ENCODE measurements around the gene NUDT11. TPM values are rescaled to one million over a fixed set of nuclear protein-coding genes. Genes with fewer than 3 reads are reported as not detected.

NUDT11 gene
- total and polyA plus RNA-seq, 12 donors: 0.12 to 9.7 (median 2.2) TPM

DNA sequence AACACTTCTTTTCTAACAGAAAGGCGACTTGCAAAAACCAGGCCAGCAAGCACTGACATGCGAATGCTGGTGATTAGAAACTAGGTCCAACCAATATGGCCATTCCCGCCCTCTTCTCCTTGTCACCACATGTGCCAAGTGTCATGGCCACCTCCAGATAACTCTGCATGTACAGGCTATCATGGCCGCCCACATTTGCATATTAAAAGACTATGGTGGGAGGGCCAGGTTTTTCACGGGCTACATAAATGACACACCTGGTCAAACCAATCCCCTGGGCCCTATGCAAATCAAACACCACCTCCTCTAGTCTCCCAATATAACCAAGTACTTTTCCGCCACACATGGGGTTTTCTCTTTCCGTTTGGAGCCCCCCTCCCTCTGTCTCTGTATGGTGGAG is 40.1 kb downstream of the NUDT11 start:
- DNase-seq: no peak
- Histone ChIP-seq H3K36me3 (replicated peaks in 1 of 2) (no peaks in the 10 kb centered on the region), H3K9me3 (replicated peaks in 1 of 3) (no peaks in the 10 kb centered on the region), H3K27me3 (peaks cover 7% of the 10 kb centered on the region), H3K4me3 (no peak overlapping the region), H3K4me1 (replicated peaks in 1 of 2) (no peaks in the 10 kb centered on the region), H3K27ac (no peak overlapping the region)
- WGBS, 4 donors: 74 to 88% (median 79%) methylated on average over 7 of the region's 7 CpGs
- intact Hi-C loops (cut with DNase I): loop anchor here in 1 of 2 donors (10.0 kb wide), 1 partner anchor 311 kb away; no protein-coding TSS in a partner anchor
- no peak for TF ChIP-seq POLR2A (IDR thresholded peaks at IDR 0.05)
- TF ChIP-seq, protein P1, sequence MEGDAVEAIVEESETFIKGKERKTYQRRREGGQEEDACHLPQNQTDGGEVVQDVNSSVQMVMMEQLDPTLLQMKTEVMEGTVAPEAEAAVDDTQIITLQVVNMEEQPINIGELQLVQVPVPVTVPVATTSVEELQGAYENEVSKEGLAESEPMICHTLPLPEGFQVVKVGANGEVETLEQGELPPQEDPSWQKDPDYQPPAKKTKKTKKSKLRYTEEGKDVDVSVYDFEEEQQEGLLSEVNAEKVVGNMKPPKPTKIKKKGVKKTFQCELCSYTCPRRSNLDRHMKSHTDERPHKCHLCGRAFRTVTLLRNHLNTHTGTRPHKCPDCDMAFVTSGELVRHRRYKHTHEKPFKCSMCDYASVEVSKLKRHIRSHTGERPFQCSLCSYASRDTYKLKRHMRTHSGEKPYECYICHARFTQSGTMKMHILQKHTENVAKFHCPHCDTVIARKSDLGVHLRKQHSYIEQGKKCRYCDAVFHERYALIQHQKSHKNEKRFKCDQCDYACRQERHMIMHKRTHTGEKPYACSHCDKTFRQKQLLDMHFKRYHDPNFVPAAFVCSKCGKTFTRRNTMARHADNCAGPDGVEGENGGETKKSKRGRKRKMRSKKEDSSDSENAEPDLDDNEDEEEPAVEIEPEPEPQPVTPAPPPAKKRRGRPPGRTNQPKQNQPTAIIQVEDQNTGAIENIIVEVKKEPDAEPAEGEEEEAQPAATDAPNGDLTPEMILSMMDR (IDR thresholded peaks at IDR 0.05): no peak

DNA sequence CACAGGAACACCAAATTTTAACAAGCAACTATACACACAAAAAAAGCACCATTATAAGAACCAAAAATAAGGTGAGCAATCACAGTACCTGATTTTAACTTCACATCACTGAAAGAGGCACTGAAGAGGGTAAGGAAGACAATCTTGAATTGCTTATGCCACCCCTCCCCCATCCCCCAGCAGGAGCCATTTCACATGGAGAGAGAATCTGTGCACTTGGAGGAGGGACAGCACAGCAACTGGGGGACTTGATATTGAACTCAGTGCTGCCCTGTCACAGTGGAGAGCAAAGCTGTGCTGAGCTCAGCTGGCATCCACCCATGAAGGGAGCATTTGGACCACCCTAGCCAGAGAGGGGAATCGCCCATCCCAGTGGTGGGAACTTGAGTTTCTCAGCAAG is 56.0 kb downstream of the NUDT11 start:
- 79 to 100% (median 83%) methylated on average over 1 of the region's 1 CpG; no CpG with 5 or more reads in 1 of the 4 donors for WGBS, 4 donors
- H3K9me3 ChIP-seq (replicated peaks in 1 of 3): no peaks in the 10 kb centered on the region
- DNase-seq: no peak
- H3K36me3 ChIP-seq (replicated peaks in 1 of 2): no peaks in the 10 kb centered on the region
- intact Hi-C loops (cut with DNase I): no loop called here
- H3K27ac ChIP-seq: no peak overlapping the region
- no peaks in the 10 kb centered on the region for H3K27me3 ChIP-seq
- H3K4me3 ChIP-seq: no peak overlapping the region
- no peak for TF ChIP-seq POLR2A (IDR thresholded peaks at IDR 0.05)
- TF ChIP-seq, protein P1 (IDR thresholded peaks at IDR 0.05): no peak
- H3K4me1 ChIP-seq (replicated peaks in 1 of 2): no peaks in the 10 kb centered on the region

Other genes with a start within 250 kb of the NUDT11 start
- 1 to 10 TPM in 8 of 9 donors, under 1 TPM in 1; 0.76 to 4.0 (median 2.2) TPM for gene NUDT10, start 163.8 kb downstream of the NUDT11 start, total RNA-seq
- gene NUDT10, start 163.8 kb downstream of the NUDT11 start, polyA plus RNA-seq: 1 to 10 TPM; 1.4 to 3.8 (median 2.1) TPM
- gene CENPVL3, start 122.3 kb upstream of the NUDT11 start, total RNA-seq: under 1 TPM in 3 of 9 donors, not detected in 6; 0.21 to 0.50 (median 0.28) TPM
- under 1 TPM; 0.10 to 0.33 (median 0.32) TPM for gene CENPVL3, start 122.3 kb upstream of the NUDT11 start, polyA plus RNA-seq
- gene CENPVL2, start 186.2 kb upstream of the NUDT11 start, total RNA-seq: under 1 TPM in 1 of 9 donors, not detected in 8; 0.06 TPM
- gene CENPVL2, start 186.2 kb upstream of the NUDT11 start, polyA plus RNA-seq: not detected
- under 1 TPM in 1 of 9 donors, not detected in 8; 0.06 TPM for gene CENPVL1, start 213.9 kb upstream of the NUDT11 start, total RNA-seq
- not detected for gene CENPVL1, start 213.9 kb upstream of the NUDT11 start, polyA plus RNA-seq
- gene GSPT2, start 246.8 kb upstream of the NUDT11 start, total RNA-seq: 10 to 100 TPM in 6 of 9 donors, 1 to 10 TPM in 3; 5.9 to 14.6 (median 13.7) TPM
- gene GSPT2, start 246.8 kb upstream of the NUDT11 start, polyA plus RNA-seq: 10 to 100 TPM in 1 of 3 donors, 1 to 10 TPM in 2; 2.7 to 18.8 (median 3.0) TPM